ENCODE measurements around the gene NELL1.

- TF ChIP-seq CTCF (IDR thresholded peaks at IDR 0.05) (no peak), POLR2A (IDR thresholded peaks at IDR 0.05) (no peak), POLR2AphosphoS5 (IDR thresholded peaks at IDR 0.05) (no peak), EP300 (IDR thresholded peaks at IDR 0.05) (no peak)
These were observed 894.7 kb downstream of the NELL1 start for GRCh38 chr11:21564095-21564494.
